Posterior cingulate gyrus (tissue), 11 donors: ENCODE measurements around the gene GNAQ.

ENCODE experiments used
- DNase-seq, 10 donors: peaks; one replicate each; pipeline versions ENCODE4 v3.0.0 to v3.0.0-alpha.2; 2020 to 2021; ENCODE audit warnings: mixed read lengths in 3 of 10
- intact Hi-C: fragments of 100-400 bp; cut with DNase I; formaldehyde crosslinking; loops from one replicate; pipeline ENCODE4 v1.15.1; 2023

GNAQ gene

DNA sequence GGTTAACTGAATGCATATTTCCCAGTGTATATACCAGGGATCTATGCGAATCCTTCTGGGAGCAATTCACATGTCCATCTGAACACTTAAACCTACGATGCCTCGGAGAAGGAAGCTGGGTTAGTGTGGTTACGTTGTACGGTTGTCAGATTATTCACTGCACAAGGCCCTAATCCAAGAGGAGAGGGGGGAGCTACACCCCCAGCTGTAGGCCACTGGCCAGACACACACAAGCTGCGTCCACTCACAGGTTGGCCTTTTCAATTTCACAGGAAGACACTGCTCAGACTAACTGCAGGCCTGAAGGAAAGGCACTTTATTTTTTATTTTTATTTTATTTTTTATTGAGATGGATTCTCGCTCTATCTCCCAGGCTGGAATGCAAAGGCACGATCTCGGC is 199.0 kb downstream of the GNAQ start:
- no peak for DNase-seq
- intact Hi-C loops: no loop called here

- intact Hi-C loops: no loop called here
- no peak for DNase-seq
These were observed 199.8 kb downstream of the GNAQ start for GRCh38 chr9:77831781-77832180.

- intact Hi-C loops: no loop called here
- no peak for DNase-seq
These were observed 200.9 kb downstream of the GNAQ start for GRCh38 chr9:77830618-77831285.

DNA sequence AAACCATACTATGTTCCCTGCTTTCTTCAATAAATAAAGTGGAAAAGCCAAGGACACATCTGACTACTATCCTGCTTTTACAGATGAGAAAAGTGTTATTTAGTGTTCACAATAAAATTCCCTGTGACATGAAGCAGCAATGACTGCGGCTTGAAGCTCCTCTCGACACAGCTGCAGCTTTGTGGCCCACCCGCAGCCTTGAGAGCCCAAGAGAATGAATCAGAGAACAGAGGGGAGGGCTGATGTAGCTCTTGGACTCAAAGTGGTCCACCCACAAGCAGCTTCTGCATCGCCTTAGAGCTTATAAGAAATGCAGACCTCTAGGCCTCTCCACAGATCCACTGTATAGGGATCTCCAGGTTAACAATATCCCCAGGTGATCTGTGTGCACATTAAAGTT is 202.2 kb downstream of the GNAQ start:
- intact Hi-C loops: no loop called here
- no peak for DNase-seq

DNA sequence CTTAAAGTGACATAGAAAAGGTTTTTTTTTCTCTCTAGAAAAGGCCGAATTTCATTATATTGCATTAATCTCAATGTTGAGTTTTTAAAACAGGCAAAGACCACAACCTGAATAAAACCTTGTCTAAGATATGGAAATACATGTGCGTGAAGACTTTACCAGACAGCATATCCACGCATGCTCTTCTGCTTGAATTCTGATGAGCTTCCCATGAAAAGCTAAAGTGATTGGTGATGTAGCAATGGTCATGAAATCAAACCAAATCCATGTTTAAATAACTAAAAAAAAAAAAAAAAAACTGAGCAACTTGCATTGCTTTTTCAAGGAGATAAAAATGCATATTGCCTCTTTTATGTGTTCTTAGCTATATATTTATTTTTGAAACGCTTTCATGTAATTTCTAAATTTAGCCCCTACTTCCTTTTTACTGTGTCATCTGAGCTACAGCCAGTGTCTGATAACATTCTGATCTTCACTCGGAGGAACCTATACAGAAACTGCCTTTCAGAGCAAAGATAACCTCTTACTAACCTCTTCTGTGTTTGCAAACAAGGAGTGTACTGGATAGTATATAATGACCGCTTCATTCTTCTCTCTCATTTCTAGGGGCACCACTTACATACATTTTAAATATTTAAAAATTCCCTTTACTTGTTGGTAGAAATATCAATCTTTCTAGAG is 204.4 kb downstream of the GNAQ start:
- intact Hi-C loops: no loop called here
- no peak for DNase-seq

DNA sequence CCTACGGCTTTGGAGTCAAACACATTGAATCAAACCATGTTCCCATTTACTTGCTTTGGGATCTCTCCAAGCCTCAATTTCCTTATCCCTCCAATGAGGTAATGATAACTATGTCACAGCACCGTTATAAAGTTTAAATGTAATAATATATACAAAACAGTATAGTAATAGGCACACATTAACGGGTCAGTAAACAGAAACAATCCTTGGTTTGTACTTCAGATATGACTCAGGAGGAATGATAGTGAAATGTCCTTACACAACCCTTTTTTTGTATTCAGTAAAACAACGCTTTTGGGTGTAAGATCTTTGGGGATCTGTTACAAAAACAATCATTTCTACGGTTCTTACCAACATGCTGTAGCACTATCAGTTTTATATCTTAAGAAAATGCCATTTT is 205.0 kb downstream of the GNAQ start:
- DNase-seq: no peak
- intact Hi-C loops: no loop called here

DNA sequence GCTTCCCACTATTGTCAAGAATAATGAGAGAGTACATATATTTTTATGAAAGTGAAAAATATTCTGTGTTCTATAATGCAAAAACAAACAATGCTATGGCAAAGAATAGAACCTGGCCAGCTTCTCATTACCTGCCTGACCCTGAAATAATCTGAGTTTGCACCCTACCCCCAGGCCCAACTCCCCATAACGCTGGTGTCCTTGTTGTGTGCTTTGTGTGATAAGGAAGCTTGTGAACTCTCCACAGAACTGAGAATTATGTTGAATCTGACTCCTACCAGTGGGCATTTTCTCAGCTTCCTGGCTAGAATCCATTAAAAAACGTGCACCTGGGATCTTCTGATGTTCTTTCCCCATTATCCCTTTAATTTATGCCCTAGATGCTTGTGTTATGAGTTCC is 205.5 kb downstream of the GNAQ start:
- intact Hi-C loops: no loop called here

DNA sequence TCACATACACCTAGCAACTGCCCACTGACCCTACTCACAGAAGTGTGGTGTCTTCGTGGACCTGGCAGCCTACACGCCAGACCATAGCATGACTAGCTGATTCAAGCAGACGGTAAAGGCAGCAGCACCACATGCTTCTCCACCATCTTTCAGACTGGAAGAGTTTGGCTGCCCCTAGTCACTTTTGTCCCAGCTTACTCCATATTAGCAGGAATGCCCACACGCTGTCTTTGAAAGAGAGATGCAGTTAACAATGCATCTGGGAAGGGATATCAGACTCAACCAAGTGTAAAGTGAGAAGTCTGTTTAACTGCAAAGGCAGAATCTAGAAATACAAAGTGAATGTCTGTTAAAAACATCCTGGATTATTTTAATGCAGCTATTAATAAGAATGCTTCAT is 206.2 kb downstream of the GNAQ start:
- DNase-seq: no peak
- intact Hi-C loops: no loop called here

More for the DNA sequence above, 205.5 kb downstream of the GNAQ start:
- DNase-seq: no peak

GRCh38 chr9:77820293-77820954 is 211.2 kb downstream of the GNAQ start:
- intact Hi-C loops: no loop called here
- no peak for DNase-seq

- no peak for DNase-seq
- intact Hi-C loops: no loop called here
These were observed 212.0 kb downstream of the GNAQ start for GRCh38 chr9:77819657-77820056.

GRCh38 chr9:77817590-77818311 is 213.9 kb downstream of the GNAQ start:
- intact Hi-C loops: no loop called here
- DNase-seq: no peak

DNA sequence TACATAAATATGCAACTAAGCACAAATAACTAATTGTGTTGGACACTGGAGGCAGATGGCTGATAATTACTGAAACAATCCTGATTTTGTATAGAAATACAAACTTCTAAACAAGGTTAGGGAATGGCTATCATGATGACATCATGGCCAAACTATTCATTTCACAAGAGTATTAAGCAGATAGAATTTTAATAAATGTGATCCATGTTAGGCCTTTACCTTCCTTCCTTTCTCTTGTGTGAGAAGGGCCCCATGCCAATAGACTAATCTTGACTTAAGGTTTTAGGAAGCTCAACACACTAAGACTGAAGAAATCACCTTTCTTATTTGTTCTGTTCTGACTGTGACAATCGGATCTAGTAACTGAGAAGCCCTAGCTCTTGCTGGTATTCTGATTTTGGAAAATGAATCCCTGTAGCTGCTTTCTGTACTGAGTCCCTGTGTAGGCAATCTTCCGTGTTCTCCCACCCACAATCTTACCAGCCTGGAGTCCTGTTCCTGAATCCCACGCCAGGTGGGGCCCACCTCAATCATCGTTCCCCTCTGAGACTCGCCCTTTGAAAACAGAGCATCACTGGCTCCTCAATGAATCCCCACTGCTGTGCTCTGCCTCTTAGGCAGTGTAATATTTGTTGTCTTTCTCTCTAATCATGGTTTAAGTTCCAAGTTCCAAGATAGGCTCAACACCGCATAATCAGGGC is 214.8 kb downstream of the GNAQ start:
- intact Hi-C loops: no loop called here
- no peak for DNase-seq

GRCh38 chr9:77815260-77815659 is 216.4 kb downstream of the GNAQ start:
- DNase-seq: no peak
- intact Hi-C loops: no loop called here

- intact Hi-C loops: no loop called here
- DNase-seq: no peak
These were observed 219.8 kb downstream of the GNAQ start for GRCh38 chr9:77811832-77812231.

DNA sequence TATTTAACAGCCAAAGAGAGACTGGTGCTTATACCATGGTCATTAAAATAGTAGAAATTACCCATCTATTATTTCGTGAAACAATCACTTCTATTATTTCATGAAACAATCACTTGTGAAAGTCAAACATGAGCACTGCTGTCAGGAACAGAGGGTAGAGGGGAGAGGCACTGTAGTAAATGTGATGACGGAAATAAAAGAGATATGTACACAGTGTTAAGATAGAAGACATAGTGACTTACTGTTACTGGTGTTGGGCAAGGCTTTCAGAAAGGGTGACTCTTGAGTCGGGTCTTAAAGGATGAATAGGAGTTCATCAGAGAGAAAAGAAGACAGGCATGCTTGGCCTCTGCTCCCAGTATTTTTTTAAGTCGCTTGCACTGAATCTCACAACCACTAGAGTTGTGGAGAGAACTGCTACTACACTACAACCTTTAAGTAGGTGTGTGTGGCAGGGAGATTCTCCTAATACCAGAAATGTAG is 220.9 kb downstream of the GNAQ start:
- DNase-seq: no peak
- intact Hi-C loops: no loop called here

DNA sequence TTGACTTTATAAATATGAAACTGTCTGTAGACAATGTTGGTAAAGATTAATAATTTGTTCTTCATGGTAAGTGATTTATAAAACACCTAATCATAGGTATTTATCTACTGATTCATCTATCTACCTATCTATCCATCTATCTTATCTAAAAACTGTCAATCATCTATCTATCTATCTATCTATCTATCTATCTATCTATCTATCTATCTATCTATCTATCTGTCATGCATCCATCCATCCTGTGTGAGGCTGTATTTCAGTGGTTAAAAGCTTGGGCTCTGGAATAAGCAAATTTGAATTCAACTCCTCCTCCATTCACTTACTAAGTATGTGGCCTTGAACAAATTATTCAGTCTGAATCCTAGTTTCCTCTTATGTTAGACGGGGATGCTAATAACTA is 221.6 kb downstream of the GNAQ start:
- intact Hi-C loops: no loop called here
- no peak for DNase-seq

DNA sequence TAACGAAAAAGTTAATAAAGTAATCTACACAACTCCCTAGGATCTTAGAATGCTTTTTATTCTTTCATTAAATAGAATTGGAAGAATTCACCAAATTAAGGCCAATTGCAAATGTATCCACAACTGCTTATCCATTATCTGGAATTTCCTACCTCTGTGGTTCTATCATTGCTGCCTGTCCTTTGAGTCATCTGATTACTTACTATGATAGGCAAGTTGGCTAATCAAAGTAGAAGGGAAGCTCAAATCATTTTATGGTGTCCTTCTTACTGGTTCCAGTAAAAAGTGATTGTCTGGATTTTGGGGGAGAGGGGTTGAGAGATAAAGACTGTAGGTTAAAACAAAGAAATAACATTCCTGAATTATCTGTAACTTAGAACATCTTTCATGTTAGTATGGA is 222.1 kb downstream of the GNAQ start:
- intact Hi-C loops: no loop called here
- no peak for DNase-seq

- intact Hi-C loops: no loop called here
These were observed 222.9 kb downstream of the GNAQ start for GRCh38 chr9:77808751-77809081.

DNA sequence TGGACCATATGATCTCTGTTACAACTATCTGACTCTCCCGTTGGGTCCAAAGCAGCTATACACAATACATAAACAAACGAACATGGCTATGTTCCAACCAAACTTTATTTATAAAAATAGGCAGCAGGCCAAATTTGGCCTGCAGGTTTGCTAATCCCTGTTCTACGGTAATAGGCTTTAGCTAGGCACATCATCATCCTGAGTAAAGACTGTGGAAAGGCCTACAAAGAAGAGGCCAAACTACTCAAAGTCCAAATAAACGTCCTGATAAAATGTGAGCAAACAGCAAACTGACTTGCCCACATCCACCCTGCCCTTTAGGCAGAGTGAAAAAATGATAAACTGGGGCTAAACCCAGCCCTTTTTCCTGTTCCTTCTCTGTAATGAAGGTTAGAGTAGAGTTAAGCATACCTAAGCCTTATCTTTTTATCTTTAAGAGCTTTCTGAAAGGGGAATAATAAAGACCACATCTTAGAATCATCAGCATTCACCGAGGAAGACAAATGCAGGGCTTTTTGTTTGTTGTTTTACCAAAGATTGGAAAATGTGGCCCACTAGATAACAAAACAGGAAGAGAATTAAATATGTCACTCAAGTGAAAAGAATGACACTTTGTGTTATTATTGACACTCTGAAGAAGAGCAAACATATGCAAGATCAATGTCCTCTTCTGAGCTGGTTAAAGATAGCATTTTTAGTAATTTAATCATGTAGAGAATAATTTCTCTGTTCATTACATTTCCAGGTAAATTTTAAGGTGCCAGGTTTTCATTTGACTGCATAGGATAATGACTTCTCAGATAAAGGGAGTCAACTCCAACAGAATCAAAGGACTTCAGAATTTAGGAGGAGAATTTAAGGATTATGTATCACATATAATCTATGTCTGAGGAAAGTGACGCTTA is 223.5 kb downstream of the GNAQ start:
- intact Hi-C loops: no loop called here
- DNase-seq: no peak

More at GRCh38 chr9:77808751-77809081, 222.9 kb downstream of the GNAQ start:
- DNase-seq: no peak

DNA sequence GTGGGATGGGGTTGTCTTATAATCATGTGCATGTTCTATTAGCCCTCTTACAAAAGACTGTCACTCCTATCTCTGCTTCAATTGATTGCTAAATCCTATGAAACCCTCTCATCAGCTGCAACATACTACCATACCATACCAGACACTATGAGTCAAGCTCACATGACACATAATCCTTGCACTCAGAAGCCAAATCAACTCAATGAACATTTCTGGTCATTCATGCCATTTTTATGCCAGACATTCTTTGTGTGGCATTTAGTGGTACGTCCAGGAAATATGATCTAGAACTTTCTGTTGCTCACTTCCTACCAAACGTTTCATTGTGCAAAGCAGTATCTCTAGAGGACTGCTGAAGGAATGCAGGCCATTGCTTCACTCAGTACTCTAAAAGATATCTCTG is 224.3 kb downstream of the GNAQ start:
- intact Hi-C loops: no loop called here

More for the DNA sequence above, 224.3 kb downstream of the GNAQ start:
- DNase-seq: no peak
